ENCODE data around the gene COL18A1.

The COL18A1 gene

DNA sequence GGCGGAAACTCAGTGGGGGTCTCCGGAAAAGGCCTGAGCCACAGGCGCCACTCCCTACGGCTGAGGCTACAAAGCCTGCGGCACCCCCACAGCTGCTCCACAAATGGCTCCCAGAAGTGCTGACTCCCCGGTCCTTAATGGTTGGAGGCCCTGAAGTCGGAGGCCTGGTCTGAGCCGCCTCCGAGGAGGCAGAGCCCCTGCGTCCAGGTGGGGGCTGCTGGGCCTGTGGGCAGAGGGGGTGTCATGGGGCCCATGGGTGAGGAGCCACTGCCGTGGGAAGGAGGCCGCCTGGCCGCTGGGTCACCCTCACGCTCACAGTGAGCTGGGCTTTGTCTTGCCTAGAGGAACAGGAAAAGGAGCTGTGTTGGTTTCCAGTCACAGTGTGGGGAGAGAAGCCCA is 12.4 kb upstream of the COL18A1 start:
- TF ChIP-seq ZNF565 (CRISPR knock-in tag; conservative IDR thresholded peaks at IDR 0.05; ENCODE audit: low read depth) (no peak), ZNF70 (CRISPR knock-in tag; IDR thresholded peaks at IDR 0.05) (no peak), RARB (CRISPR knock-in tag; IDR thresholded peaks at IDR 0.05) (no peak), ZNF8 (CRISPR knock-in tag; IDR thresholded peaks at IDR 0.05) (no peak), GLIS3 (CRISPR knock-in tag; IDR thresholded peaks at IDR 0.05) (no peak), ZC3H10 (CRISPR knock-in tag; IDR thresholded peaks at IDR 0.05) (no peak)
- TF ChIP-seq, protein P1, sequence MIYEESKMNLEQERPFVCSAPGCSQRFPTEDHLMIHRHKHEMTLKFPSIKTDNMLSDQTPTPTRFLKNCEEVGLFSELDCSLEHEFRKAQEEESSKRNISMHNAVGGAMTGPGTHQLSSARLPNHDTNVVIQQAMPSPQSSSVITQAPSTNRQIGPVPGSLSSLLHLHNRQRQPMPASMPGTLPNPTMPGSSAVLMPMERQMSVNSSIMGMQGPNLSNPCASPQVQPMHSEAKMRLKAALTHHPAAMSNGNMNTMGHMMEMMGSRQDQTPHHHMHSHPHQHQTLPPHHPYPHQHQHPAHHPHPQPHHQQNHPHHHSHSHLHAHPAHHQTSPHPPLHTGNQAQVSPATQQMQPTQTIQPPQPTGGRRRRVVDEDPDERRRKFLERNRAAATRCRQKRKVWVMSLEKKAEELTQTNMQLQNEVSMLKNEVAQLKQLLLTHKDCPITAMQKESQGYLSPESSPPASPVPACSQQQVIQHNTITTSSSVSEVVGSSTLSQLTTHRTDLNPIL (CRISPR knock-in tag; IDR thresholded peaks at IDR 0.05; ENCODE audit: low read depth), result no peak
- no peak for ATAC-seq

DNA sequence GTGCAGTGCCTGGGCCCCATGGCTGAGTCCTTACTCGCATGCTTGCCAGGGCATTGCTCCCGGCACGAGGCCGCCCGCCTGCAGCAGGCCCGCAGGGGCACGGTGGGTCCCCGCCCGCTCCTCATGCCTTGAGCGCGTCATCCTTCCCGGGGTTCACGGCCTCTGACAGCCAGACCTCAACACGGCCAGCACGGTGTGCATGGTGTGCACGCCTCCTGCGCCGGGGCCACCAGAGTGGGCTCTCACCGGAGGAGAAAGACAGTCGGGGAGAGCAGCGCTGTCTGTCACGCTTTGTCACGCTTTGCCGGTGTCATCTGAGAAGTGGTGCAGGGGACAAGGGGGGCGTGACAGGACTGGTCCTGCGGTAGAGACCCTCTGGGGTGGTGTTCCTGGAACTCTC is 11.9 kb upstream of the COL18A1 start:
- TF ChIP-seq ISL1 (CRISPR knock-in tag; IDR thresholded peaks at IDR 0.05) (no peak), TCF4 (CRISPR knock-in tag; IDR thresholded peaks at IDR 0.05; ENCODE audit: borderline replicate concordance) (no peak), BACH2 (CRISPR knock-in tag; IDR thresholded peaks at IDR 0.05; ENCODE audit: borderline replicate concordance) (no peak), GLIS3 (CRISPR knock-in tag; IDR thresholded peaks at IDR 0.05) (no peak), ZNF8 (CRISPR knock-in tag; IDR thresholded peaks at IDR 0.05) (no peak), PPARA (CRISPR knock-in tag; IDR thresholded peaks at IDR 0.05; ENCODE audit: borderline replicate concordance) (no peak), RARB (CRISPR knock-in tag; IDR thresholded peaks at IDR 0.05) (no peak), ARNTL (CRISPR knock-in tag; IDR thresholded peaks at IDR 0.05; ENCODE audit: borderline replicate concordance, low read depth) (no peak), OSR1 (CRISPR knock-in tag; IDR thresholded peaks at IDR 0.05) (no peak), ZNF70 (CRISPR knock-in tag; IDR thresholded peaks at IDR 0.05) (no peak), ZC3H10 (CRISPR knock-in tag; IDR thresholded peaks at IDR 0.05) (no peak)
- TF ChIP-seq, protein P2, sequence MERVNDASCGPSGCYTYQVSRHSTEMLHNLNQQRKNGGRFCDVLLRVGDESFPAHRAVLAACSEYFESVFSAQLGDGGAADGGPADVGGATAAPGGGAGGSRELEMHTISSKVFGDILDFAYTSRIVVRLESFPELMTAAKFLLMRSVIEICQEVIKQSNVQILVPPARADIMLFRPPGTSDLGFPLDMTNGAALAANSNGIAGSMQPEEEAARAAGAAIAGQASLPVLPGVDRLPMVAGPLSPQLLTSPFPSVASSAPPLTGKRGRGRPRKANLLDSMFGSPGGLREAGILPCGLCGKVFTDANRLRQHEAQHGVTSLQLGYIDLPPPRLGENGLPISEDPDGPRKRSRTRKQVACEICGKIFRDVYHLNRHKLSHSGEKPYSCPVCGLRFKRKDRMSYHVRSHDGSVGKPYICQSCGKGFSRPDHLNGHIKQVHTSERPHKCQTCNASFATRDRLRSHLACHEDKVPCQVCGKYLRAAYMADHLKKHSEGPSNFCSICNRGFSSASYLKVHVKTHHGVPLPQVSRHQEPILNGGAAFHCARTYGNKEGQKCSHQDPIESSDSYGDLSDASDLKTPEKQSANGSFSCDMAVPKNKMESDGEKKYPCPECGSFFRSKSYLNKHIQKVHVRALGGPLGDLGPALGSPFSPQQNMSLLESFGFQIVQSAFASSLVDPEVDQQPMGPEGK (CRISPR knock-in tag; IDR thresholded peaks at IDR 0.05; ENCODE audit: borderline replicate concordance), result no peak
- no peak for ATAC-seq

DNA sequence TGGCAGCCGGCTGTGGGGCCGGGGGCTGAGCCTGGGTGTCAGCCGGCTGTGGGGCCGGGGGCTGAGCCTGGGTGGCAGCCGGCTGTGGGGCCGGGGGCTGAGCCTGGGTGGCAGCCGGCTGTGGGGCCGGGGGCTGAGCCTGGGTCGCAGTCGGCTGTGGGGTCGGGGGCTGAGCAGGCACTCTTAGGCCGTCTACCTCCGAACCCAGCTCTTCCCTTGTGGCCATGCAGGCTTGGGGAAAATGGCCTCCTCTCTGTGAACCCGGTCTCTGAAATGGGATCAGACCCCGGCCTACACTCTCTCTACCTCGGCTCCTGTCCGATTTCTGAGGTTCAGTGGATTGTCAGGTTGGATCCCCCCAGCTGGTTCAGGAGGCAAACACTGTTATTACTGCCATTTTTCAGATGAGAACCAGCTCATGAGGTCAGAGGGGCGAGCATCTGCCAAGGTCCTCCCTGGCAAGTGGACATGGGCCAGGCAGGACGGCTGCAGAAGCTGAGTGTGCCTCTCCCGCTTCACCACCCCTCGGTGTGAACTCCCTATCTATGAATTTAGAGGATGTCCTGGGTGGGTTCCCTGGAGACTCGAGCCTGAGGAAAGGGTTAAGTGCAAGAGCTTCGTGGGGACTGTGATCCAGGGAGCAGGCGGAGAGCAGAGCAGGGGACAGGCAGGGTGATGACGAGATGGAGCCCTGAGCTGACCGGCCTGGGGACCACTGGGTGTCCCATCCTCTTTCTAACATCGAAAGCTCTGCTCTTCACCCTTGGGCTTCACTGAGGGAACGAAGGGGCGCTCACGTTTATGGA is 10.9 kb upstream of the COL18A1 start:
- ATAC-seq, result no peak
- TF ChIP-seq, protein P2 (CRISPR knock-in tag; IDR thresholded peaks at IDR 0.05; ENCODE audit: borderline replicate concordance), result no peak
- TF ChIP-seq ZNF565 (CRISPR knock-in tag; conservative IDR thresholded peaks at IDR 0.05; ENCODE audit: low read depth) (no peak), CSDC2 (CRISPR knock-in tag; IDR thresholded peaks at IDR 0.05) (no peak), OSR1 (CRISPR knock-in tag; IDR thresholded peaks at IDR 0.05) (no peak), GLIS3 (CRISPR knock-in tag; IDR thresholded peaks at IDR 0.05) (no peak), ZFP3 (CRISPR knock-in tag; IDR thresholded peaks at IDR 0.05) (no peak), PPARA (CRISPR knock-in tag; IDR thresholded peaks at IDR 0.05; ENCODE audit: borderline replicate concordance) (no peak), ZNF70 (CRISPR knock-in tag; IDR thresholded peaks at IDR 0.05) (no peak), ISL1 (CRISPR knock-in tag; IDR thresholded peaks at IDR 0.05) (no peak), ESRRG (CRISPR knock-in tag; IDR thresholded peaks at IDR 0.05) (no peak), TCF4 (CRISPR knock-in tag; IDR thresholded peaks at IDR 0.05; ENCODE audit: borderline replicate concordance) (no peak), ZNF8 (CRISPR knock-in tag; IDR thresholded peaks at IDR 0.05) (no peak)
- TF ChIP-seq, protein P1 (CRISPR knock-in tag; IDR thresholded peaks at IDR 0.05; ENCODE audit: low read depth), result no peak

DNA sequence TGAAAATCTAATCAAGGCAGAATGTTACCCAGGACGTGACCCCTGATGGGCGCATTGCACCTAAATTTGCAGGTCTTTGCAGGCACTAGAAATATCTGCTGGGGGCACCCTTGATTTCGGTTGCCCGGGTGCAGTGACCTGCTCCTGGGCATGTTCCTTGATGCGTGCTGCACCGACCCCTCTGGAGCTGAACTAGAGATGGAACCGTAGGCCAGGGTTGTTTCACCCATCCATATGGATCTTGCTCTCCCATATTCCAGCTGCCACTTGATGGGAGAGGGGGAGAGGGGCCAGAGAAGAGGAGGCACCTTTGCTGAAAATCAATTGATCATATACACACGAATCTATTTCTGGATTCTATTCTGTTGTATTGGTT is 8.4 kb upstream of the COL18A1 start:
- ATAC-seq, result no peak
- no peak for TF ChIP-seq ARNTL (CRISPR knock-in tag; IDR thresholded peaks at IDR 0.05; ENCODE audit: borderline replicate concordance, low read depth)
- no peak for TF ChIP-seq TOX (CRISPR knock-in tag; IDR thresholded peaks at IDR 0.05; ENCODE audit: borderline replicate concordance)
- no peak for TF ChIP-seq ZC3H10 (CRISPR knock-in tag; IDR thresholded peaks at IDR 0.05)
- no peak for TF ChIP-seq ZNF565 (CRISPR knock-in tag; conservative IDR thresholded peaks at IDR 0.05; ENCODE audit: low read depth)
- no peak for TF ChIP-seq ESRRG (CRISPR knock-in tag; IDR thresholded peaks at IDR 0.05)
- no peak for TF ChIP-seq SNAI2 (CRISPR knock-in tag; IDR thresholded peaks at IDR 0.05)
- TF ChIP-seq, protein P3, sequence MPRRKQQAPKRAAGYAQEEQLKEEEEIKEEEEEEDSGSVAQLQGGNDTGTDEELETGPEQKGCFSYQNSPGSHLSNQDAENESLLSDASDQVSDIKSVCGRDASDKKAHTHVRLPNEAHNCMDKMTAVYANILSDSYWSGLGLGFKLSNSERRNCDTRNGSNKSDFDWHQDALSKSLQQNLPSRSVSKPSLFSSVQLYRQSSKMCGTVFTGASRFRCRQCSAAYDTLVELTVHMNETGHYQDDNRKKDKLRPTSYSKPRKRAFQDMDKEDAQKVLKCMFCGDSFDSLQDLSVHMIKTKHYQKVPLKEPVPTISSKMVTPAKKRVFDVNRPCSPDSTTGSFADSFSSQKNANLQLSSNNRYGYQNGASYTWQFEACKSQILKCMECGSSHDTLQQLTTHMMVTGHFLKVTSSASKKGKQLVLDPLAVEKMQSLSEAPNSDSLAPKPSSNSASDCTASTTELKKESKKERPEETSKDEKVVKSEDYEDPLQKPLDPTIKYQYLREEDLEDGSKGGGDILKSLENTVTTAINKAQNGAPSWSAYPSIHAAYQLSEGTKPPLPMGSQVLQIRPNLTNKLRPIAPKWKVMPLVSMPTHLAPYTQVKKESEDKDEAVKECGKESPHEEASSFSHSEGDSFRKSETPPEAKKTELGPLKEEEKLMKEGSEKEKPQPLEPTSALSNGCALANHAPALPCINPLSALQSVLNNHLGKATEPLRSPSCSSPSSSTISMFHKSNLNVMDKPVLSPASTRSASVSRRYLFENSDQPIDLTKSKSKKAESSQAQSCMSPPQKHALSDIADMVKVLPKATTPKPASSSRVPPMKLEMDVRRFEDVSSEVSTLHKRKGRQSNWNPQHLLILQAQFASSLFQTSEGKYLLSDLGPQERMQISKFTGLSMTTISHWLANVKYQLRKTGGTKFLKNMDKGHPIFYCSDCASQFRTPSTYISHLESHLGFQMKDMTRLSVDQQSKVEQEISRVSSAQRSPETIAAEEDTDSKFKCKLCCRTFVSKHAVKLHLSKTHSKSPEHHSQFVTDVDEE (CRISPR knock-in tag; IDR thresholded peaks at IDR 0.05), result no peak
- no peak for TF ChIP-seq RARB (CRISPR knock-in tag; IDR thresholded peaks at IDR 0.05)
- TF ChIP-seq ZNF70 (CRISPR knock-in tag; IDR thresholded peaks at IDR 0.05), result no peak
- TF ChIP-seq, protein P2 (CRISPR knock-in tag; IDR thresholded peaks at IDR 0.05; ENCODE audit: borderline replicate concordance), result no peak
- no peak for TF ChIP-seq GLIS3 (CRISPR knock-in tag; IDR thresholded peaks at IDR 0.05)
